Measurements from ENCODE around the gene POC1A.

GRCh38 chr3:52154135-52155094 is at the start of gene POC1A:
- TF ChIP-seq ZNF114 (tag by site-specific recombination; IDR thresholded peaks at IDR 0.05) (no peak), ZNF621 (tag by site-specific recombination; IDR thresholded peaks at IDR 0.05) (no peak), ZNF24 (tag by site-specific recombination; IDR thresholded peaks at IDR 0.05) (no peak; the same call in 1 of the 2 replicates), ZNF529 (tag by site-specific recombination; IDR thresholded peaks at IDR 0.05; ENCODE audit: insufficient replicate concordance) (no peak), CTCF (tag by site-specific recombination; IDR thresholded peaks at IDR 0.05) (peak; percentile 56)

All from HEK293 (cell line).